ENCODE results near the gene USB1. TPM values are rescaled to one million over a fixed set of nuclear protein-coding genes. Genes with fewer than 3 reads are reported as not detected.
A peak's percentile ranks its signal among the peaks of the same experiment; 100 is the strongest.

The USB1 gene, protein sequence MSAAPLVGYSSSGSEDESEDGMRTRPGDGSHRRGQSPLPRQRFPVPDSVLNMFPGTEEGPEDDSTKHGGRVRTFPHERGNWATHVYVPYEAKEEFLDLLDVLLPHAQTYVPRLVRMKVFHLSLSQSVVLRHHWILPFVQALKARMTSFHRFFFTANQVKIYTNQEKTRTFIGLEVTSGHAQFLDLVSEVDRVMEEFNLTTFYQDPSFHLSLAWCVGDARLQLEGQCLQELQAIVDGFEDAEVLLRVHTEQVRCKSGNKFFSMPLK
- 10 to 100 TPM; 52.0 to 58.0 TPM for total RNA-seq

DNA sequence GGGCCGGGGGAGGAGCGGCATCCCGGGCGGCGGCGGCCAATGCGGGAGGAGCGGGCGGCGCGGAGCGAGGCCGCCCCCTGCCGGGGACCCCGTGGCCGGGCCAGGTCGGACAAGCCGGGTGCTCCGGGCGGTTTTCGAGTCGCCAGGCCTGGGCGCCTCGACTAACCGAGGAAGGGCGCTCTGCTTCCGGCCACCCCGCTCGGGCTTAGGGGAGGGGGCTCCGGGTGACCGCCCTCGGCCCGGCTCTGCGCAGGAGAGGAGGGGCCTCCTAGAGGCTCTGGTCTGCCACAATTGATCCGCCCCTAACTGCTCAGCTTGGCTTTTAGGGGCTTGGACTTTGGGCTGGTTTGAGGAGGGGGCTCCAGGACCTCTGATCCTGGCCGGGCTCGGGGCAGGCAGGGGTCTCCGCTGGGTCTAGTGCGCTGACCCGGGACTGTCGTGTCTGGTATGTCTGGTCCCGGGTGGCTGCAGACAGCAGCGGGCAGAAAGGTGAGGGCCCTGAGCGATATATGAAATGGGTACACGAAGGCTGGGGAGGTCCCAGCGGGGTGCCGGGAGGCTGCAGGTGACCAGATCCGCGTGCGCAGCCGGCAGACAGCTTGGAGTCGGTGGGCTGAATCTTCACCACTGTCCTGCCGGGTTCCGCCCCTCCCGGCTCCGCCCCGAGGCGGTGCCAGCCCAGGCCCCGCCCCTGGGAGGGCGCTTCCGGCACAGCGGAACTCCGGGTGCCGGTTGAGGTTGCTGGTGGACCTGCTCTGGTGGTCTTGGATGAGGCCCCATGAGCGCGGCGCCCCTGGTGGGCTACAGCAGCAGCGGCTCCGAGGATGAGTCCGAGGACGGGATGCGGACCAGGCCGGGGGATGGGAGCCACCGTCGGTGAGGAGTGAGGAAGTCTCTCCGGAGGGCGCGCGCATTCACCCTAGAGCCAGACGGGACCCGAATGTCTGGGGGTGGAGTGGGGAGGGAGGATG is at the start of gene USB1:
Gene USB1, plus strand, starts transcription at position 702 of the 971 bp plus-strand sequence. Its CDS starts 77 bp downstream, at position 779.
- CTCF ChIA-PET, result interaction anchor here (0.9 to 2.7 kb wide), 10 partner anchors 13 to 425 kb away, joined by 3 to 11 read pairs (median 3); no protein-coding TSS in a partner anchor
- POLR2A ChIA-PET, result no interaction called here
- H3K4me3 Mint-ChIP-seq, result peak within 1 kb of the TSS; percentile 91
- peaks cover 35% of the 10 kb centered on the region for H3K36me3 Mint-ChIP-seq (ENCODE audit: low read depth)
- H3K27me3 Mint-ChIP-seq, result no peaks in the 10 kb centered on the region
- peak; percentile 81 for DNase-seq
- H3K9me3 Mint-ChIP-seq, result no peaks in the 10 kb centered on the region
- peaks cover 57% of the 10 kb centered on the region for H3K4me1 Mint-ChIP-seq
- H3K27ac Mint-ChIP-seq, result peak within 1 kb of the TSS; percentile 93

DNA sequence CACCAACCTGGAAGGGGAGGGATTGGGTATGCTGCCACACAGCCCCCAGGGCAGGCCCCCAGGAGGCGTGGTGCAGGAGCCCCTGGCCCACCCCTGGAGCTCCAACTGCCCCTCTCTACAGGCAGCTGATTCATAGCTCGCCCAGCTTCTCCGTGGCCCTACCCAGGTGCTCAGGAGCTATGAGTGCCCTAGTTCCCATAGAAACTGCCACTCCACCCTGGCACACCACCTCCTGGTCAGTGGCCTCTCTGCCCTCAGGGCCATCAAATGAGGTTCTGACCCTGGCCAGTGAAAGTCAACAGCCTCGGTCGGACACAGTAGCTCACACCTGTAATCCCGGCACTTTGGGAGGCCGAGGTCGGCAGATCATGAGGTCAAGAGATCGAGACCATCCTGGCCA is 48.3 kb upstream of the USB1 start:
- POLR2A ChIA-PET, result no interaction called here
- no peak overlapping the region for H3K4me3 Mint-ChIP-seq
- no peak overlapping the region for H3K27ac Mint-ChIP-seq
- H3K9me3 Mint-ChIP-seq, result no peaks in the 10 kb centered on the region
- CTCF ChIA-PET, result no interaction called here
- no peaks in the 10 kb centered on the region for H3K4me1 Mint-ChIP-seq
- no peaks in the 10 kb centered on the region for H3K27me3 Mint-ChIP-seq
- no peaks in the 10 kb centered on the region for H3K36me3 Mint-ChIP-seq (ENCODE audit: low read depth)
- no peak for DNase-seq

DNA sequence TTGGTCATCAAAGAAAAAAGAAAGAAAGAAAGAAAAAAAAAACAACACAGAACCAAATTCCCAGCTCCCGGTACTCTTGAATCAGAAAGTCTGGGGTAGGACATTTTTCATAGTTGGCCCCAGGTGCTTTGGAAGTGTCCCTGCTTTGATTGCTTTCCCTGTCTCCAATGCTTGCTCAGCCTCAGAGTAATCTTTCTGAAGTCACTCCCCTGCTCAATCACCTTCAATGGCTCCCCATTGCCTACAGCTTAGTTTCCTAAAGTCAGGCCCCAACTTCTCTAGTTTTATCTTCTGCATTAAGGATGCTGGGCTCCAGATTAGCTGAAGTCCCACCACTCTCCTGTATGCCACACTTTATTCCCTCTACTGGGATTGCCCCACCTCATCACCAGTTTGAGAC is 47.4 kb upstream of the USB1 start:
- CTCF ChIA-PET, result interaction anchor here (1.0 to 1.3 kb wide), 3 partner anchors 8 to 48 kb away, joined by 3 to 4 read pairs (median 3); no protein-coding TSS in a partner anchor
- Mint-ChIP-seq H3K36me3 (ENCODE audit: low read depth) (no peaks in the 10 kb centered on the region), H3K4me1 (no peaks in the 10 kb centered on the region), H3K27me3 (no peaks in the 10 kb centered on the region), H3K4me3 (no peak overlapping the region), H3K27ac (no peak overlapping the region), H3K9me3 (no peaks in the 10 kb centered on the region)
- POLR2A ChIA-PET, result no interaction called here
- no peak for DNase-seq

DNA sequence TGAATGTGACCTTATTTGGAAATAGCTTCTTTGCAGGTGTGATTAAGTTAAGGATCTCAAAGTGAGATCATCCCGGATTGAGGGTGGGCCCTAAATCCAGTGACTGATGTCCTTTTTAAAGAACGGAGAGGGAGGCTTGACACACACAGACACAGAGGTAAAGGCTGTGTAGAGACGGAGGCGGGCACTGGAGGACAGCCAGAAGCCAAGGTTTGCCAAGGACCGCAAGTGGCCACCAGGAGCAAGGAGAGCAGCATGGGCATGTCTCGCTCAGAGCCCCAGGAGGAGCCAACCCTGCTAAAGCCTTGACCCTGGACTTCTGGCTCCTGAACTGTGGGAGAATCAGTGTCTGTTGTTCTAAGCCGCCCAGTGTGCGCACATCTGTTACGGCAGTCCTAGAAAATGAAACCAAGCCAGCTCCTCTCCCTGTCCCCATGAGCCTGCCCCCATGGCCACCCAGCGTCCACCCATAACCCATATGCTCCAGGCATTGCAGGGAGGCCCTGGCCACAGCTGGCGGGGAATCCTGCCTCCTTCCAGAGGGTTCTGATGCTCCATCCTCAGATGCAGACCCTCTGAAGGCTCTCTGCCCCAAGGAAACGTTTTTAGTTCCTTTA is 45.5 kb upstream of the USB1 start:
- ChIA-PET POLR2A (no interaction called here), CTCF (interaction anchor here (1.3 to 1.5 kb wide), 2 partner anchors 9 to 11 kb away, joined by 3 read pairs; no protein-coding TSS in a partner anchor)
- Mint-ChIP-seq H3K4me1 (no peaks in the 10 kb centered on the region), H3K36me3 (ENCODE audit: low read depth) (no peaks in the 10 kb centered on the region), H3K27me3 (no peaks in the 10 kb centered on the region), H3K4me3 (no peak overlapping the region), H3K9me3 (no peaks in the 10 kb centered on the region), H3K27ac (no peak overlapping the region)
- DNase-seq, result no peak

DNA sequence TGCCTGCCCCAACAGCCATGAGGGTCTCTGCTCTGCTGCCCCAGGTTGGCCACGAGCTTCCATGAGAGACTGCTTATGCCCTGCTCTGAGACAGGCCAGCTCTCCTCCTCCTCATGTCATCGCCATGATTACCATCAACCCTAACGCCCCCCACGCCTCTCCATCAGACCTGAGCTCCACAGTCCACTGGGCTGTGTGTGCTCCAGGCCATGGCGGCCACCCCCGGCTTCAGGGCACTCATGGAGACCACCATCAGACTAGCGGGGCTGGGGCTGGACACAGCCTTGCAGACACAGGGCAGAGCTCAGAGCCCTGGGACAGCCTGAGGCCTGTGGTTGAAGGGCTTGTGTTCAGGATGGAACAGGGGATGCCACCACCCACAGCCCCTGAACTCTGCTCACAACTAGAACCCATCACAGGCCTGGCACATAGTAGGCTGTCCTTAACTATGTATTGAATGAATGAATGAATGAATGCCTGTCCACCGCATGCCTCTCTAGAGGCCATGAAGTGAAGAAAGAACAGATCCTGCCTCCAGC is 44.9 kb upstream of the USB1 start:
- no peaks in the 10 kb centered on the region for H3K27me3 Mint-ChIP-seq
- H3K4me1 Mint-ChIP-seq, result no peaks in the 10 kb centered on the region
- no peak for DNase-seq
- no peaks in the 10 kb centered on the region for H3K9me3 Mint-ChIP-seq
- no peaks in the 10 kb centered on the region for H3K36me3 Mint-ChIP-seq (ENCODE audit: low read depth)
- H3K4me3 Mint-ChIP-seq, result no peak overlapping the region
- H3K27ac Mint-ChIP-seq, result no peak overlapping the region
- POLR2A ChIA-PET, result no interaction called here
- CTCF ChIA-PET, result interaction anchor here (1.3 to 1.5 kb wide), 2 partner anchors 8 to 10 kb away, joined by 3 read pairs; no protein-coding TSS in a partner anchor

DNA sequence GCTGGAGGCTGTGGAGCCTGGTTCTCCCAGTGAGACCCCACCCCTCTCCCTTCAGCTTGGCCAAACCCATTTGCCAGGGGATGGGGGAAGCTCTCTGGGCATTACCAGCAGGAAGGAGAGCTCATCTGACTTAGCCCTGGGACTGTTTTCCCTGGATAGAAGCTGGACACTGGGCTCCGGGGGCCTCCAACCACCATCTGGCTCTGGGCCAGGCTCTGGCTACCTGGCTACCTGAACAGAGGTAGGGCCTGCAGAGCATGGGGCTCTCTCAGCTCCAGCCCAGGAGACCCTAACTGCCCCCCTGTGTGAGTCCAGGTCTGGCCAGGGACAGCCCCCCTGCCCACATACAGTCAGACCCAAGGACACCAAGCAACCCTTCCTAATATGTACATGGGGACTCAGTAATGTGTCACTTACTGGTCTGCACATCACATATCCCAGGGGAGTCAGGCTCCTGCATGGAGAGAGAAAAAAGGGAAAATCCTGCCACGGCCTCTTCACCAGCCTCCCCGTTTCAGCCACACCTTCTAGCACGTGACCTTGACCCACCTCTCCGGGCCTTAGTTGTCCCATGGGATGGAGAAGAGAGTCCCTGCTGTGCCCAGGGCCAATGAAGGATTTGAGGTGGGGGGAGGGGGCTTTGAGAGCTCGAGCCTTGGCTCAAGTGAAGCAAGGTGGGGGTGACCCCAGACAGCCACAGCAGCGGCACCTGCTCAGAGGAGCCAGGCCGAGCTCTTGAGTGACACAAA is 44.1 kb upstream of the USB1 start:
- Mint-ChIP-seq H3K4me3 (no peak overlapping the region), H3K9me3 (no peaks in the 10 kb centered on the region), H3K36me3 (ENCODE audit: low read depth) (no peaks in the 10 kb centered on the region), H3K27ac (no peak overlapping the region), H3K4me1 (no peaks in the 10 kb centered on the region), H3K27me3 (no peaks in the 10 kb centered on the region)
- CTCF ChIA-PET, result no interaction called here
- POLR2A ChIA-PET, result no interaction called here
- no peak for DNase-seq

DNA sequence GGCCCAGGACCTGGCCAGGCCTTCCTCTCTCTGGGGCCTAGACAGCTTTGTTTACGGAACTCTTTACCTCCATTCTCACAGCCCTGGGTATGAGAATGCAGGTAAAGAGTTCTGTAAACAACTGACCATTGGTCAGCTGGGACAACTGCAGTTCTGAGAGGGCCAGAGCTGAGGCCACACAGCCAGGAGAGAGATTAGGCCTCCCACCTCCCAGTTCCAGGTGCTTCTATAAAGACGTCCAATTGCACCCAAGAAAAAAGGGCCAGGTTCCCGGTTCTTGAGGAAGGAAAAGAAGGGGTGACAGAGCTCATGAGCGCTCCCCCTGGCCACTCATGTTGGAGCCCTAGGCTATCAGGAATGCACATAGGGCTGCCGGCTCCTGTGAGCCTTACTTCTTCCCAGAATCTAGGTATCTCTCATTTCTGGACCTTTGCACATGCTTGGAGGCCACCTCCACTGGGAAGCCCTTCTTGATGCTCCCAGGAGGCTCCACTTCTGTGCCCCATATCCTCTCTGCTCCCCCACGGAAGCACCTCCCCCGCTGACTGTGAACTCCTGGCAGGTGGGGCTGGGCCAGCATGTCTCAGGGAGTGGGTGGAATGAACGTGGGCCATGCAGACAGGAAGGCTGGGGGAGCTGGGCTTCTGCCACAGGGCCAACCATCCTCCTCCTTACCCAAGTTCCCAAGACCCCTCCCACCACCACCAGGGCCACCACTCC is 43.4 kb upstream of the USB1 start:
- no peak for DNase-seq
- H3K4me3 Mint-ChIP-seq, result no peak overlapping the region
- no peaks in the 10 kb centered on the region for H3K9me3 Mint-ChIP-seq
- H3K27ac Mint-ChIP-seq, result no peak overlapping the region
- H3K4me1 Mint-ChIP-seq, result no peaks in the 10 kb centered on the region
- ChIA-PET CTCF (interaction anchor here (1.2 kb wide), 1 partner anchor 13 kb away, joined by 3 read pairs; the partner anchor contains the start of gene CNGB1), POLR2A (no interaction called here)
- no peaks in the 10 kb centered on the region for H3K27me3 Mint-ChIP-seq
- no peaks in the 10 kb centered on the region for H3K36me3 Mint-ChIP-seq (ENCODE audit: low read depth)

DNA sequence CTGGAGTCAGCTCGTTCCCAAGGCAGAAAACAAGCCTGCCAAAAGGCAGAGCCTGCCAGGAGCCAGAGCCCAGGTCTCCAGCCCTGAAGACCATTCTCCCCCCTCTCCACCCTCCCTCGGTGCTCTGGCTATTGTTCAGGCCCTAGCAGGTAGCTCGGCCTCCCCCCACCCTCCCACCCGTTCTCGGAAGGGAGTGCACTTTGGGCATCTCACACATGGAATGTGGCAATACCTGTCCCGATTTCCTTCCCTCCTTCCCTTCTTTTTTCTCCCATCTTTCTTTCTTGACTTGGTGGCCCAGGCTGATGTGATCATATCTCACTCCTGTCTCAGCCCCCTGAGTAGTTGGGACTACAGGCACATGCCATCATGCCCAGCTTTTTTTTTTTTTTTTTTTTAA is 42.7 kb upstream of the USB1 start:
- no peaks in the 10 kb centered on the region for H3K9me3 Mint-ChIP-seq
- DNase-seq, result no peak
- no peaks in the 10 kb centered on the region for H3K27me3 Mint-ChIP-seq
- ChIA-PET CTCF (interaction anchor here (1.2 kb wide), 1 partner anchor 12 kb away, joined by 3 read pairs; the partner anchor contains the start of gene CNGB1), POLR2A (no interaction called here)
- H3K27ac Mint-ChIP-seq, result no peak overlapping the region
- H3K4me1 Mint-ChIP-seq, result no peaks in the 10 kb centered on the region
- no peak overlapping the region for H3K4me3 Mint-ChIP-seq
- no peaks in the 10 kb centered on the region for H3K36me3 Mint-ChIP-seq (ENCODE audit: low read depth)

DNA sequence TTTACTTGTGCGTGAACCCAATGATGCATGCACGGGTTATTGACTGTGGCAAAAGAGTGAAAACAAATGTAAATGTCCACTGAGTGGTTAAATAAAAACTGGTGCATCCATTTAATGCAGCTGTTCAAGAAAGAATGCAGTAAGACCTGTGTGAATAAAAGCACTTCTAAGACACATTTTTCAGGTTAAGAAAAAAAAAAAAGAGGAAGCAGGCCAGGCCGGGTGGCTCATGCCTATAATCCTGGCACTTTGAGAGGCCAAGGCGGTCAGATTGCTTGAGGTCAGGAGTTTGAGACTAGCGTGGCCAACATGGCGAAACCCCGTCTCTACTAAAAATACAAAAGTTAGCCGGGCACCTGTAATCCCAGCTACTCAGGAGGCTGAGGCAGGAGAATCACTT is 42.1 kb upstream of the USB1 start:
- Mint-ChIP-seq H3K4me3 (no peak overlapping the region), H3K27ac (no peak overlapping the region), H3K4me1 (no peaks in the 10 kb centered on the region), H3K36me3 (ENCODE audit: low read depth) (no peaks in the 10 kb centered on the region), H3K9me3 (no peaks in the 10 kb centered on the region), H3K27me3 (no peaks in the 10 kb centered on the region)
- no peak for DNase-seq
- POLR2A ChIA-PET, result no interaction called here
- CTCF ChIA-PET, result no interaction called here

DNA sequence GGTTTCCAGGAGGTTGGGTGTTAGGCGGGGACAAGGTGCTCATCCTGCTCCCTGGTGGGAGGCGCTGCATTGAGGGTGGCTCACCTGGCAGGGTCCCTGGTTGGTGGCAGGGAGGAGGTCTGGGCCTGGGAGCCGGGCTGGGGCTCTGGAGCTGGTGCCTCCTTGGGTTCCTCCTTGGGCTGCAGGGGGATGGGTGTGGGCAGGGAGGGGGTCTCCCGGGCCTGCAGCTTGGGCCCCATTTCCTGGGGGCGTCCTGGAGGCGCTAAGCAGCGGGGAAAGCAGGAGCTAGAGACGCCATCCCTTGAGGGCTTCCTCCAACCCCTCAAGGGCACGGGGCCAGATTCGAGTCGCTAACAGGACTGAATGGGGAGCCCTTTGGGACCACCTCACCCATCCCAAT is 41.4 kb upstream of the USB1 start:
- no peak overlapping the region for H3K27ac Mint-ChIP-seq
- no peaks in the 10 kb centered on the region for H3K9me3 Mint-ChIP-seq
- POLR2A ChIA-PET, result no interaction called here
- no peaks in the 10 kb centered on the region for H3K4me1 Mint-ChIP-seq
- H3K36me3 Mint-ChIP-seq (ENCODE audit: low read depth), result no peaks in the 10 kb centered on the region
- no peaks in the 10 kb centered on the region for H3K27me3 Mint-ChIP-seq
- no peak for DNase-seq
- CTCF ChIA-PET, result no interaction called here
- no peak overlapping the region for H3K4me3 Mint-ChIP-seq

DNA sequence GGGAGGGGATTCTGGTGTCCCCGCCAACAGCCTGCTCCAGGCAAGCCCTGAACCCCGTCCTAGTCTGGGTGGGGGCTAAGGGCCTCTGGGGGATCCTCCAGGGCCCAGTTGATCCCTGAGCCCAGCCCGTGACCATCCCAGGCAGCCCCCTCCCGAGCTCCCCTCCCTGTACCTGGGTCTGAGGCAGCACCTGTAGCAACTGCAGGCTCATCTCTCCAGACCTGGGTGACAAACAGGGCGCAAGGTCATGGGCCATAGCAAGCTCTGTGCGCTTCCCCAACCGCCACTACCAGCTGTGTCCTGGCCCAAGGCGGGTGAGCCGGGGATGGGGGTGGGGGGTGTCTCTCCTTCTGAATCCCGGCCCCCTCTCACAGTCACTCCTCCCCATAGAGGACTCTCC is 40.9 kb upstream of the USB1 start:
- H3K4me3 Mint-ChIP-seq, result no peak overlapping the region
- ChIA-PET CTCF (no interaction called here), POLR2A (no interaction called here)
- no peaks in the 10 kb centered on the region for H3K4me1 Mint-ChIP-seq
- H3K9me3 Mint-ChIP-seq, result no peaks in the 10 kb centered on the region
- H3K36me3 Mint-ChIP-seq (ENCODE audit: low read depth), result no peaks in the 10 kb centered on the region
- H3K27ac Mint-ChIP-seq, result no peak overlapping the region
- H3K27me3 Mint-ChIP-seq, result no peaks in the 10 kb centered on the region
- no peak for DNase-seq

All from activated CD4-positive, alpha-beta T cell treated with anti-CD3 and anti-CD28 coated beads, Interleukin-2, amount 10 ng/mL, durations not matched to agents 7 days and 5 days (primary cell).